Activated CD4-positive, alpha-beta T cell treated with anti-CD3 and anti-CD28 coated beads, Interleukin-2, Interleukin-4, amounts not matched to agents 100 ng/mL and 50 ng/mL, durations not matched to agents 16 hours and 8 hours (primary cell): Measurements from ENCODE around the gene SARNP.
"Not testable (repeated sequence)": the region's sequence is repeated elsewhere in the genome, so short reads cannot be mapped to it uniquely, and the experiment has no call there.

ENCODE experiments used
- DNase-seq: peaks from one replicate; pipeline ENCODE4 v3.0.0-alpha.2; 2020; ENCODE audit warnings: low spot score

SARNP gene

DNA sequence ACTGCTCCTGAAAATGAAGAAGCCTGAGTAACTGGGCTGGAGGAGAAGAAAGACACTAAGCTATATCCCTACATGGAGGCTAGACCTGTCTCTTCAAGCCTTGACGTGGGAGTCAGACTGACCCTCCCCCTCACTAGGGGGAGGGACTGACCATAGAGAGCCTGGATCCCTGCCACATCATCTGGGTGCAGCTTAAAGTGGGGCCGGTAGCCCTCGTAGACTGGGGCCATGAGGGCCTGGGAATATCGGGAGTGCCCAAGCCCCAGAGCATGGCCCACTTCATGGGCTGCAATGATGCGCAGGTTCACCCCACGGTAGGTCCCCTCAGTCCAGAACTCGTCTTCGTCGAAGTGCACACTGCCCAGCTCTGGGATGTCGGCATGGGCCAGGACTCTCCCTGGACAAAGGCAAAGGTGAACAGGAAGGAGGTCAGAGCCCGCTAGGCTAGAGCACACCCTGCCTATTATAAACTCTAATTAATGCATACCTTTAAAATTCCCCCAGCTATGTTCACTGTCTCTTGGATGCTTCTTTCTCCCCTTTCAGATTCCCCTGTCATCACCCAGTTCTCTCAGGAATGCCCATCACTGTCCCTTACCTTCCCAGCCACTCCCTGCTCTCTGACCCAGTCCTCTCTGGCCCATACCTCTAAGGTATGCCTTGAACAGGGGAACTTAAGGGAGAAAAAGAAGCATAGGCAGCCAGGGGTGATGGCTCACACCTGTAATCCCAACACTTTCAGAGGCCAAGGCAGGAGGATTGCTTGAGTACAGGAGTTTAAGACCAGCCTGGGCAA lies 22.0 kb upstream of the SARNP start:
- DNase-seq, result no peak

DNA sequence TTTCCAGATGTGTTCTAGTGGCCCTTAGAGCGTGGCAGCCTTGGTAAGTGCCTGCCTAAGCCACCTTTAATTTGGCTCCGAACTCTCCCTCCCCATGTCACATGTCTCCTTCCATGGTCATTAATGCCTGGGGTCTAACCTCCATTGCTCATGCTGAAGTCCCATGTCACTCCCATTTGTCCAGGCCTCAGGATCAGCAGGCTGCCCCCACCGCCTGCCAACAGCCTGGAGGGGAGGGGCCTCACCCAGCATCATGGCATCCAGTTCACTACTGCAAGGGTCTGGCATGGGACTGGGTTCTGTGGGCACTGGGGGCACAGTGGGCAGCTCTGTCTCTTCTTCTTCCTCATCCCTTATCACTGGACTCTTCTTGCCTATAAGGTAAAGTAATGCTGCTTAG lies 20.8 kb upstream of the SARNP start:
- no peak for DNase-seq

DNA sequence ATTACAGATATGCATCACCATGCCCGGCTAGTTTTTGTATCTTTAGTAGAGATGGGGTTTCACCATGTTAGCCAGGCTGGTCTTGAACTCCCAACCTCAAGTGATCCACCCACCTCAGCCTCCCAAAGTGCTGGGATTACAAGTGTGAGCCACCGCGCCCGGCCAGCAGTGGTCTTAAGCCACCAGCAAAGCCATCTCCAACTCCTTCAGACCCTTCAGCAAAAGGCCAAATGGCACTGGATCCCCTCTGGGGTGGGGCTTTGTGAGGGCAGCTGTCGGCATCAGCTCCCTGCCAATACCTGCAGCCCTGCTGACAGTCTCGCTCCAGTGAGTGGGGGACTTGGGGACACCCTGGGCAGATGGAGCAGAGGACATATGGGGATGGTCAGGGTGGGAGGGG lies 16.9 kb upstream of the SARNP start:
- not testable (repeated sequence) for DNase-seq

DNA sequence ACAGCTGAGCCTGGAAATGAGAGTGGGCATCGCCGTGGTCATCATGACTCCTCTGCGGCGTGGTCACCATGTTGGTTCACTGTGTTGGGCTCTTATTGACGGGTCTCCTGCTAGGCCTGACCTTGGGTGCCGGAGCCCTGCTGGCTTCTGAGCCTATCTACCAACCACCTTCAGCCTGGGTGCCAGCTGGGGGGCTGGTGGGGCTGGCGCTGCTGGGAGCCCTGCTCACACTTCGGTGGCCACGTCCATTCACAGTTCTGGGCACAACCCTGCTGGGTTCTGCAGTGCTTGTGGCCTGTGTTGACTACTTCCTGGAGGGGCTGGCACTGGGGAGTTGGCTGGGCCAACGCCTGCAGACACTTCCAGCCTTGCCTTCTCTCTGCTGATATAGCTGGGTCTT lies 15.5 kb upstream of the SARNP start:
- no peak for DNase-seq

DNA sequence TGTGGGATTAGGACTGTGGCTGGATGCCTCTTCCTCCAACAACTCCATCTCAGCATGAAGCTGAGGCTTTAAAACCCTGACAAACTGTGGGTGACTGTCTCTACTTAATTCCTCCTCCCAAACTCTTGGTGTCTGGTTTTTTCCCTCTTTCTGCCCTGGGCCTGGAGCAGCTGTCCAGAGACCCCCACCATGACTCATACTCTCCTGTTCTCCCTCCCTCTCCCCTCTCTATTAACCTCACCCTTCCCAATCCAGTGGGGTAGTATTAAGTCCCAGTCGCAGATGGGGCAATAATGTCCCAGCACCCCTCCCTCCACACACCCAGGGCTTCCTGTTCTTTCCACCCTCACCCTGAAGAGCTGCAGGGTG lies 13.9 kb upstream of the SARNP start:
- no peak for DNase-seq

DNA sequence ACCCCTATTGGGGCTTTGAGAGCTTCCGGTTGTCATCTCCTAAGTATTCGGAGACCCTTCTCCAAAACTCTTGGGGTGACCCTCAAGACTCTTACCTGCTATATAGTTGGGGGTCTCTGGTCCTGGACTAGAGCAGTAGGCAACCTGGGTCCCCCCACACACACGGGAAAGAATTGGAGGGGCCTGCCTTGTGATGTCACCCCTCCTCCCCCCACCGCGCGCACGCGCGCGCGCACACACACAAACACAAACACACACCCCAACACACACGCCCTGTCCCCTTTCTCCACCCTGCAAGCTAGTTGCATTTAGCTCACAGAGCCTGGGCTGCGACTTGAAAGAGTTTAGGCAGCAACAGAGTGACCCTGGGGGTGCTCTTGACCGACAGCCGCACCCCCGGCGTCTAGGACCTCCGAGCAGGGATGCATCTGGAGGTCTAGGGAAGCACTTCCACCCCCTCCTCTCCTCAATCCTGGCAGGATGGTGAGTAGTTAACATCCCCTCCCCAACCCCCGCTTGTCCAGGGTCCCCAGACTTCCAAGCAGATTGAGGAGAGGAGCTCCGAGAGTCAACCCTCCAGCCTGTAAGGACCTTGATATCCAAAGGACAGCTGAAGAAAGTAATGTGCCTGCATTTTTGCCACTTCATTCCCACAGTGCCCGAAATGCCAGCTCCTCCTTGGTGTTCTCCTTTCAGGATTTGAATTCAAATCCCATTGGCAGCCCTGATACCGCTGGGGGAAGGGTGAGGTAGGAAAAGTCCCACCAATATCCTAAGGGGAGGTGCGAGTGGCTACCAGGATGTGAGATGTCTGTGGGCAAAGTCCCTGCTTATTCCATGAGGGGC lies 13.3 kb upstream of the SARNP start:
- peak; percentile 42 for DNase-seq

DNA sequence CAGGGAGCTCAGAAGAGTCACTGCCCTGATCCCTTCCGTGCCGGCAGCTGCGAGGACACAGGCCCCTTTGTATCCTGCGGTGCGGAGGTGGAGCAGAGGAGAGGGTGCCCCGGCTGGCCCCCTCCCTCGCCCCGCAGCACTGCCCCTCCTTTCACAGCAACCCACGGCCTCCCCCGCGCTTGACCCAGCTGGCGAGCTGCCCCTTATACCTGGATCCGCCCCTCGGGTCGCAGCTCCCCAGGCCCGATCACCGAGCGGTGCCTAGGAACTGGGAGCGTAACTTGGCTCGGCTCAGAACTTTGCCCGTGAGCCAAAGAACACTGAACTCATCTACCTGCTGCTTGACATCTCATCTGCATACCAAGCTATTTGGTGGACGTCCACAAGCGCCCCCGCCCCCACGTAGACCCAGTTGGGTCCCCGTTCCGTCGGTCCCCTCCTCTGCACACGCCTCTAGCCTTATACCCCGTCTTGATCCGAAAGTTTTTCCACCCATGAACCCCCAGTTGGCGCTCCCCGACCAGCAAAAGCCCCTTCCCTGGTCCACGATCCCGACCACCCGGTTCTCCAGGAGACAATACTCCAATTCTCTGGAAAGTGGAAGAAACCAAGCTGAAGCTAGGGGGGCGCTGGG lies 12.6 kb upstream of the SARNP start:
- DNase-seq, result no peak

DNA sequence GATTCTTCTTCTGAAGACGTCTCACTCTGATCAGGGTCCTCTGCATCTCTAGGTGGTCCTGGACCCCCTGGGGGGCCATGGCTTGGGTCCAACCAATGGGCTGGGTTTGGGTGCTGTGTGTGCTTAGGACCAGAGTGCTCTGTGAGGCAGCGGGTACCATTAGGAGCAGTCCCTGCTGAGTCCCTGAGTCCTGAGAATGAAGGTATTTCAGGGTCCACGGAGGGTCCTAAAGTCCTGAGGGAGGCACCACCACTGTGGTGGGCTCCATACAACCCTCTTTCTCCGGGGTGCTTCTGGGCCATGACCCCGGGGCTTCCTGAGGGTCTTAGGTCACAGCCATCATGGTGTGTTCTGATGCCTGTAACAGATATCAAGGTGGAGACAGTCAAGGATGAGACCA lies 10.8 kb upstream of the SARNP start:
- no peak for DNase-seq

DNA sequence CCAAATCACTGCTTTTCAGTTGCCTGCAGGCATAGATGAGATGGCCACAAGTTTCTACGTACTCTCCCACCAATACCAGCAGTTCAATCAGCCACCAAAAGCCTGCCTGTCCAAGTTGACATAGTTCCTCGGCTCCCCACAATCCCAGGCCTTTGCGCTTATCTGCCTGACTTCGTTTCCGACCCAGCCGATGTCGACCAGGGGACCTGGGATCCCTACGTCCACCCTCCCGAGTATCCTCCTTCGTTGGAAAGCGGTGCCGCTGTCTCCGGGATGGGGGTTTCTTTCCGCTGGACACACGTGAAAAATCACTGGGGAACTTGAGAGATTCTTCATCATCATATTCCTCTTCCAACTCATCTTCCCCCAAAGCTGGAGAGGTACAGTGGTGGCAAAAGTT lies 10.3 kb upstream of the SARNP start:
- DNase-seq, result no peak

DNA sequence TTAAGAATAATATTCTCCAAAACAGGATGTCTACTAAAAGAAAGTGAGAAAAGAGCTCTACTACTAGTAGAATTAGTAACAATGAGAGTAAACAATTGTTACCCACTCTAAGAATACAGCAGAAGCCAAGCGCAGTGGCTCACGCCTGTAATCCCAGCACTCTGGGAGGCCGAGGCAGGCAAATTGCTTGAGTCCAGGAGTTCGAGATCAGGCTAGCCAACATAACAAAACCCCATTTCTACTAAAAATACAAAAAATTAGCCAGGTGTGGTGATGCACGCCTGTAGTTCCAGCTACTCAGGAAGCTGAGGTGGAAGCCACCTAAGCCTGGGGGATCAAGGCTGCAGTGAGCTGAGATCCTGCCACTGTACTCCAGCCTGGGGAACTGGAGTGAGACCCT lies 7.2 kb upstream of the SARNP start:
- DNase-seq, result no peak

DNA sequence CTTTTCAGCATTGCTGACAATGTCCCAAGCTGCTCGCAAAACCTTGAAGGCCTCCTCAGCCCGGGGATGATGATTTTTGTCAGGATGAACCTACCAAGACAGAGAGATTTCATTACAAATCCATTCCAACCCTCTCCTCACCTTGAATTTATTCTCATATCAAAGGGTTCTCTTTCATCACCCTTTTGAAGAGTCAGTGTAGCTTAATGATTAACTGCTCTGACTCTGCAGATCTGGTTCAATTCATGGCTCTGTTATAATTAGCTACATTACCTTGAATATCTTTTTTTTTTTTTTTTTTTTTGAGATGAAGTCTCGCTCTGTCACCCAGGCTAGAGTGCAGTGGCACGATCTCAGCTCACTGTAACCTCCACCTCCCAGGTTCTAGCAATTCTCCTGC lies 5.9 kb upstream of the SARNP start:
- DNase-seq, result no peak

DNA sequence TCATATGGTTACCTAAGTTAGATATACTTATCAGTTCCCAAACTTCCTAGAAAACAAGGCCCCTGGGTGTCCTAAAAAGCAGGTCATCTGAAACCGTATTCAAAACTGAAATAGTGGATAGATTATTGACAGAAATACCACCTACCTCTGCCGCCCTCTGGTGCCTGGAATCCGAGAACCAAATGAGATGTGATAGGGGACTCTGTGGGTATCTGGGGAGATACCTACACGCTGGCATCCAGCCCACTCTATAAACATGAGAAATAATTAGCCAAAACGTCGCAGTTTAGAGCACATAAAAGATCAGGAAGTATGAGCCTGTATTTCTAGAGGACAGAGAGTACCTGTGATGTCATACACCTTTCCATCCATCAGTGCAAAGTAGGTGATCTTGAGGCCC lies 4.7 kb upstream of the SARNP start:
- DNase-seq, result no peak

DNA sequence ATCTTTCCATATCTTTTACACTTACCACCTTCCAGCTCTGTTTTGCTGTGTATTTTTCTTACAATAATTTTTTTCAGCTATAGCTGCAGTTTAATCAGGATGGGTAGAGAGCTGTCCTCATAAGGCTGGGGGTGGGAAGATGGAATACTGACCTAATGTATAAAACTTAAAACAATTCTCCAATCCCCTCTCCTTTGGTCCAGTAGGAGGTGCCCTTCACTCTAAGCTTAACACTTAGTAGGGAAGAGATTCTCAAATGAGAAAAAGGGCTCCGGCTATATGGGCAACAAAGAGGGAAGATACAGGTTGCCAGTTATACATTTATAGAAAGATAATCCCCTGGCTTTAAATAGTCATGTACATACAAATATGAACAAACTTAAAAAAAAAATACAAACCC lies 3.2 kb upstream of the SARNP start:
- no peak for DNase-seq

DNA sequence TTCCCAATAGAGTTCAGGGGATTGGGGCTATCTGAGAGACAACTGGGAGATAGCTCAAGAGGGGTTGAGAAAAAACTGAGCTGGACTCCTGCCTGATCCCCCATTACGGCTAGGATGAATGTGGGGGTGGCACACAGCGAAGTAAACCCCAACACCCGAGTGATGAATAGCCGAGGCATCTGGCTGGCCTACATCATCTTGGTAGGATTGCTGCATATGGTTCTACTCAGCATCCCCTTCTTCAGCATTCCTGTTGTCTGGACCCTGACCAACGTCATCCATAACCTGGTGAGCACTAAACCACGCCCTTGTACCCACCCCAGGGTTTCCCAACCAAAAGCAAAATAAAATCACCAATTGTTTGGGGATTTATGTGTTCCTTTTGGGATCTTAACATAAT lies 1.4 kb upstream of the SARNP start:
- DNase-seq, result no peak

DNA sequence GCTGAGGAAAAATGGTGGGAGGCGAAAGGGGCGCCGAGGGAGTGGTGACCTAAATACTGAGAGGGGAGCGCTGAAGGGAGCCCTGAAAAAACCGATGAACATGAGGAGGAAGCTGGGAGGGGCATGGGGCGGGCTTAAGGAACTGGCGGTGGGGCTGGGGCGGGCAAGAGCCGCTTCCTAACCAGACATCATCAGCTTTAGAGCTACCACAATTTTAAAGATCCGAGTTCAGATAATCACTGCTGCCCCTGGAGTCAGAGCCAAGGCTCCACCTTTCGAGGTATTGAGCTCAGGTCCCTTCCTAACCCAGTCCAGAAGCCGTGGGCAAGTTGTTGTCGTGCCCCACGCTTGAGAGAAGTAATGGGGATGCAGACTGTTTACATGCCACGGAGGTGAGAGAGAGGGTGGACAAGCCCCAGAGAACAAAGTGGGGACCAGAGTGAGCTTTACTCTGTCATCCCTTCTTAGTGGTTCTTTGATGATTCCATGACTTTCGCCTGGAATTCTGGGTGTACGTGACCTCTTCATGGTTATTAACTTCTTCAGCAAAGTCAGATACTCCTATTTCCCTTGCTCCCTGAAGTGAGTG lies 710 bp upstream of the SARNP start:
- no peak for DNase-seq

DNA sequence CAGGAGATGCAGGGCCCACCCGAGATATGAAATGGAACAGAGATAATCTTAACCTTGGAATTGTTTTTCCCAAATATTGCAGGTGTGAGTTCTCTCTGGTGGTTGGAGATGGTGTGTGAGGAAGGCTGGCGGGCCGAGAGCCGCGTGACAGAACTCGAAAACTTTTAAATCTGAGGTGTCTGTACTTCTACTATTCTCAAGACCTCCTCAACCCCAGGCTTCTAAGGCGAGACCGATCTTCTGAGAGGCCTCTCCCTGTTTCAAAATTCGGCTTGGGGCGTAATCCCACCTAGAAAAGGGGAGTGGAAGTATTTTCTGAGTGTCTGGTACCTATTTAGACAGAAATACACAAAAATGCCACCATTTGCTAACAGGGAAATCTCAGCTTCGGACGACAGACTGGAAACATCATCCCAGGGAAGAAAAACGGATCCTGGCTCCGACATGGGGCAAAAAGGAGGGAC lies 611 bp downstream of the SARNP start:
- no peak for DNase-seq

DNA sequence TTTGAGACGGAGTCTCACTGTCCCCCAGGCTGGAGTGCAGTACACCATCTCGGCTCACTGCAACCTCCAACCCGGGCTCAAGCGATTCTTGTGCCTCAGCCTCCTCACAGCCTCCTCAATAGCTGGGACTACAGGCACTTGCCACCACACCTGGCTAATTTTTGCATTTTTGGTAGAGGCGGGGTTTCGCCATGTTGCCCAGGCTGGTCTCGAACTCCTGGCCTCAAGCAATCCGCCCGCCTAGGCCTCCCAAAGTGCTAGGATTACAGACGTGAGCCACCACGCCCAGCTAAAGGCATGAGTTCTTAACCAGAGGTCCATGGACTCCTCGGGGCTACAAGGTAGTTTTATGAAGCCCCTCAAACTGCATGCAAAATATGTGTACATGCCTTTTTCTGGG lies 2.1 kb downstream of the SARNP start:
- DNase-seq, result no peak

DNA sequence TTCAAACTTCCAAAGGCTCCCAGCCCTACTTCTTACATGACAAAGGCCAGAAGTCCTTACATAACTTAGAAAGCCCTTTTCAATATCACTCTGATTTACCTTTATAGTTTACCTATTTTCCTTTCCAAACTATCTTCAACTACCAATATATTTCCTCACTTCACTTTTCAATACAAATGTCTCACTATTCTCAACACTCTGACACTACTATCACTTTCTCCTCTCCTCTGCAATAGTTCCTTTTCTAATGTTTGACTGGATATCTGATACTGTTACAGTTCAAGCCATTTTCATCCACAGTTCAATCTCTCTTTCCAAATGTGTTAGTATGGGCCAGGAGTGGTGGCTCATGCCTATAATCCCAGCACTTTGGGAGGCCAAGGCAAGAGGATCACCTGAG lies 3.3 kb downstream of the SARNP start:
- DNase-seq, result no peak

DNA sequence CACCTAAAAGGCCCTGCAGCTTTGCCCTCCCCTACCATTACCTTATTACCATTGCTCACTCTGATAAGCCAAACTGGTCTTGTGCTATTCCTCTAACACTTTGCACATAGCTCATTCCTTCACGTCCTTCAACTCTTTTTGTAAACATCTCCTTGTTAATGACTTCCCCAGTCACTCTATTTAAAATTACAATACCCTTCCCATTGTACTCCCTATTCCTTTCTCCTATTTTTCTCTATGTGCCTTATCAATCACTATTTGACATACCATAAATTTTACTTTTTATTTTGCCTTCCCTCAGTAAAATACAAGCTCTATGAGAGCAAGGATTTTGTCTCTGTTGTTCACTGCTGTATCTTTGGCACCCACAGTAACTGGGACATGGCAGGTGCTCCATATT lies 5.4 kb downstream of the SARNP start:
- DNase-seq, result no peak

DNA sequence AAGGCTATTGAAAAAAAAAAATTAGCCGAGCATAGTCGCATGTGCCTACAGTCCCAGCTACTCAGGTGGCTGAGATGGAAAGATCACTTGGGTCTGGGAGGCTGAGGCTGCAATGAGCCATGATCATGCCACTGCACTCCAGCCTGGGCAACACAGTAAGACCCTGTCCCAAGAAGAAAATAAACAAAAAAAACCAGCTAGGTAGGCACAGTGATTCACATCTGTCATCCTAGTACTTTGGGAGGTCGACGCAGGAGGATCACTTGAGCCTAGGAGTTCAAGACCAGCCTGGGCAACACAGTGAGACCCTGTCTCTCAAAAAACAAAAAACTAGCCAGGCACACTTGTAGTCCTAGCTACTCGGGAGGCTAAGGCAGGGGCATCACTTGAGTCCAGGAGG lies 8.2 kb downstream of the SARNP start:
- no peak for DNase-seq

DNA sequence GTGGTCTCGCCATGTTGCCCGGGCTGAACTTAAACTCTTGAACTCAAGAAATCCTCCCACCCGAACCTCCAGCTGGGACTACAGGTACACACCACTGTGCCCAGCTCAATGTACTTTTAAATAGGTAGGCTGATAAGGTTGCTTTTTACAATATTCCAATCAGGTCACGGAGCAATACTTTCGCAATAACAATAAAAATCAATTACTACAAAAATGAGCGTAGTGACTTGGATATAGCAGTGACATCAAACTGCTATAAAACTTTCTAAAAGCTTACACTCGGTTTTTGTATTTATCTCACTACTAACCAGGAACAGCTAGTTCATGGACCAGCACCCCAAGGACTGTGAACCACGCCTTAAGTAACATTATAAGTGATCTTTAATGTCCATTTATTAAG lies 10.5 kb downstream of the SARNP start:
- no peak for DNase-seq

DNA sequence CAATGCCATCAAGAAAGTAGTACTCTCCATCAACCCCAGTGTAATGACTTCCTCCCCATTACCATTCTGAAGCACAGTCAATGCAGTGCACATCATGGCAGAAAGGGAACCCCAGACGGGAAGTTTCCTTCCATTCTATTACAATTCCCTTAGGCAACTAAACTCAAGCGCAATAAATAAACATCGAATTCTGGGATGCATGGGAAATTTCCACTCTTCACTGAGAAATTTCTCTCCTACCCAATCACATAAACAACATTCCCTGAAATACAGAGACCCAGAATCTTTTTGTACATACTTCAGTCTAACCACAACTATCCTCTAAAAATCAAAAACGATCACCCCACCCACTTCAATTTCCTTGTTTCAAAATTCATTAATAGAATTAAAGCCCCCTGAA lies 20.0 kb downstream of the SARNP start:
- no peak for DNase-seq

DNA sequence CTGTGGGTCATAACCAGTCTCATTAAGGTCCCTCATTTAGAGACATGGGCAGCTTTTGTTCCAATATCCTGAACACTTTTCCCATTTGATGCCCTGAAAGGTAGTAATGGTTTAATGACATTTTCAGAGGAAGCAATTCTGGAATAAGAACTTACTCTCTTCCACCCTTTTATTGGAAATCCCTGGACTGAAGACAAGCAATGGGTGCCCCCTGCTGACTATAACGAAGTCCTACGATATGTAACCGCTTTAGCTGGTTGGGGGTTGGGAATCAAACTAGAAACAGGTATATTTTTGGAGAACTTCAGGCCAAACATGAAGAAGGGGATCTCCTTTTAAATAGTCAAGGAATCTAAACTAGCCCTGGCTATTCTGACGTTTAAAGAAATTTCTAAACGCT lies 20.5 kb downstream of the SARNP start:
- DNase-seq, result peak; percentile 15
